Measurements from ENCODE around the gene BRI3. TPM values are rescaled to one million over a fixed set of nuclear protein-coding genes. Genes with fewer than 3 reads are reported as not detected.

Gene BRI3
- total RNA-seq, 1 donor from 2014 or later, result 13.3 TPM

GRCh38 chr7:98287486-98287959 lies 6.0 kb downstream of the BRI3 start:
- DNase-seq, result no peak

GRCh38 chr7:98288064-98288823 lies 6.8 kb downstream of the BRI3 start:
- DNase-seq, result no peak

GRCh38 chr7:98289333-98289875 lies 7.9 kb downstream of the BRI3 start:
- DNase-seq, result no peak

DNA sequence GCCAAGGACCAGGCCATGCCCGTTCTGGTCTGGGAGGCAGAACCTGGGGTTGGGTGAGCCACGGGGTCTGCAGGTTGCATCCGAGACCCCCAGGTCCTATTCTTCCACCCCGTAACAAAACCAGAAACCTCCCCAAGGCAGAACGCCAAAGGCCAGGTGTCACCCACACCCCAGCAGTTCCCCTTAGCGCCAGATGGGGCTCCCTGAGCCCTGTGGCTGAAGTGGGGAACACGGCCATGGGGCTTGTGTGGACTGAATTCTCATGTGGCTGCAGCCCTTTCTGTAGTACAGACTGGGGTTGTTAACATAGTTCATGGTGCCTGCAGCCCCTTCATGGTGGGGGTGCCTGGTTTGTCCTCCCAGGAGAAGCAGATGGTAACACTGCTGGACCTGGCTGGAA lies 10.2 kb downstream of the BRI3 start:
- no peak for DNase-seq

DNA sequence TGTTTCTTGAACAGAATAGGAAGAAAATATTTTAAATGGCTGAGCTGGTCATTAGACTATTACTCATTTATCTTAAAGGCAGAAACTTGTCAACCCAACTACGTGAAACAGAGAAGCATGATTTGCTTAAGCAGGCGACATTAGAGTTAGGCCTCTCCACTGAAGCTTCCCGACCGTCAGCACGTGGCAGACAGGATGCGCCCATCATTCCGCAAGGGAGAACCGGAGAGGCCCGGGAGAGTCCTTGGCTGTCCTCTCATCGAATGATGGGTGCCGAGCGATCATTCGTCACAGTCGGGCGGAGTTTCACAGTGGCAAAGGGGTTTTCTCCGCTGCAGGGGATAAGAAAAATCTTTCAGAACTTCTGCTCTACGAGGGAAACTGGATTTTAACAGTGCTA lies 11.8 kb downstream of the BRI3 start:
- DNase-seq, result no peak

- DNase-seq, result no peak
Measured at GRCh38 chr7:98293746-98294145, 12.3 kb downstream of the BRI3 start.

GRCh38 chr7:98294326-98294725 lies 12.8 kb downstream of the BRI3 start:
- DNase-seq, result no peak

DNA sequence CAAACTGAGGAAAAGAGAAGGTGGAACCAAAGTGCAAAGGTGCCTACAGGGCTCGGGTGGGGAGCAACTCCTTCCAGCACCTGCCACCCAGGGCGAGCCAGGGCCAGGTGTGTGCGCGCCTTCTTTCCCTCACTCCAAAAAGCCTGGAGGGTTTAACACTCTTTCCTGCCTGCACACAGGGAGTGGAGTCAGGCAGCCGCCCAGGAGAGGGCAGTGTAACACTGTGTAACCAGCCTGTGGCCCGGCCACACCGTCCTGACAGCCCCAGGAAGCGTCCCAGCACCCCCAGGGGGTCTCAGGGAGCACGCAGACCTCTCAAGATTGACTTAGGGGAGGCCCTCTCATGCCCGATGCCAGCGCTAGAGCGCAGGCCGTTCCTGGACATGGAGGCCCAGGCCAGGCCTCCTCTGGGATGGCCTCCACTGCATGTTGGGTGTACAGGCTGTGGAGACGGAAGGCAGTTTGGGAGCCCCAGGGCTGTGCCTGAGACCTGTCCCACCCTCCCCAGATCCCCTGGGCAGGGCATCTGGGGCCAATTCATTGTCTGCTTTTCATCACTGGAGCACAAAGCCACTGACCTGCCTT lies 13.4 kb downstream of the BRI3 start:
- DNase-seq, result peak; percentile 80

- DNase-seq, result peak; percentile 53
Measured at GRCh38 chr7:98295467-98296192, 14.1 kb downstream of the BRI3 start.

DNA sequence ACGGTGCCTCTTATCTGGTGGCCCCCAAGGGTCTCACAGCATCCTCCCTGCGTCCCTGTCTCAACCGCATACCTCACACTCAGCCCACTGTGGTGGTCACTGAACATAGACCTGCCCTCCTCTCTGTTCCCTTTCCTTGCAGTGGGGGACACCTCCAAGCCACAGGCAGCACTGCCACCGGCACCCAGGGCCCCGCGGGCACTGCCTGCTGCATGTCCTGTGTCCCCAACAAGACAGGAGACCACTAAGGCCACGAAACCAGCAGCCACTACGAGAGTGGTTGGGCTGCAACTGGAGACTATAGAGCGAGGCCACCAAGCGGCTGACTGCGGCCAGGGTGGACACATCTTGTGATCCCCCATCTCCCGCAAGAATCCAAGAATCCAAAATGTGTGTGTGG lies 15.3 kb downstream of the BRI3 start:
- no peak for DNase-seq

DNA sequence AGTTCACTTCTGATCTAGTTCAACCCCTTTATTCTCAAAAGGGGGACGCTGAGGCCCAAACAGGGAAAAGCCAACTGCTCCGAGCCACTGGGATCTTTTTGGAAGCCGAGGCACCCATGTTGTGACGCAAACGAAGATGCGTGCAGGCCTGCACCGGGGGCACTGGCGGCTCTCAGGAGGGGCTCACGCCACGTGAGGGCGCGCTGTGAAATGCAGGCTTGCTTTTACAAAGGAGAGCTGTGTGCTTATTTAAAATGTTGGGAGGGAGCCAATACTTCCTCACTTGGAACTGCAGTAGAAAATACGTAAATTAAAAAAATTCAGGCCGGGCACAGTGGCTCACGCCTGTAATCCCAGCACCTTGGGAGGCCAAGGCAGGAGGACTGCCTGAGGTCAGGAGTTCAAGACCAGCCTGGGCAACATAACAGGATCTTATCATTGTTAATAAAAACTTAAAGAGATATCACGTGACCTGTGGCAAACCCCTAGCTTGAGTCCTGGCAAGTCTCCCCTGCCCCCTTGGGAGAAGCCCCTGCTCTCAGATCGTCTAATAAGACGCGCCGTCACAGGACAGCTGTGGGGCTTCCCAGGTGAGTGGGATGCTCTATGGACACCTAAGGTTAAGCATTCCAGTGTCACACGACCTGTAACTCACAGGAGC lies 16.3 kb downstream of the BRI3 start:
- no peak for DNase-seq

GRCh38 chr7:98300595-98301372 lies 19.3 kb downstream of the BRI3 start:
- DNase-seq, result no peak

GRCh38 chr7:98301693-98302470 lies 20.4 kb downstream of the BRI3 start:
- no peak for DNase-seq

GRCh38 chr7:98303176-98303865 lies 21.8 kb downstream of the BRI3 start:
- DNase-seq, result no peak

DNA sequence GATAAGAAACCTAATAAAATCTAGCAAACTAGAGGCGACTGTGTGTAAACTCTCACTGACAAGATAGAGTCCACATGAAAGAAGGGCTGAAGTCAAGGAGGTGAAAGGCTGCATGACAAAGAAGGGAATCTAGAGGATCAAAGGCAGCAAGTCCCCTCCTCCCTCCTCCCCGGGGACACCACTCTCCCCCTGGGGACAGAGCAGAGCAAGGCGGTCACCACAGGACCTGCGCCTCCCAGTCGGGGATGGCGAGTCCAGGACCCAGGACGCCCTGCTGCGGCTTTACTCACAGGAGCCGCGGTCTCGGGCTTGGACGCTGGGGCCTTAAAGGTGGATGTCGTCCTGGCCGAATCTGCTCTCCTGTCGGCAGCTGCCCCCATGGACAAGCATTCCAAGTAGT lies 22.4 kb downstream of the BRI3 start:
- DNase-seq, result no peak

- no peak for DNase-seq
Measured at GRCh38 chr7:98305951-98306535, 24.6 kb downstream of the BRI3 start.

DNA sequence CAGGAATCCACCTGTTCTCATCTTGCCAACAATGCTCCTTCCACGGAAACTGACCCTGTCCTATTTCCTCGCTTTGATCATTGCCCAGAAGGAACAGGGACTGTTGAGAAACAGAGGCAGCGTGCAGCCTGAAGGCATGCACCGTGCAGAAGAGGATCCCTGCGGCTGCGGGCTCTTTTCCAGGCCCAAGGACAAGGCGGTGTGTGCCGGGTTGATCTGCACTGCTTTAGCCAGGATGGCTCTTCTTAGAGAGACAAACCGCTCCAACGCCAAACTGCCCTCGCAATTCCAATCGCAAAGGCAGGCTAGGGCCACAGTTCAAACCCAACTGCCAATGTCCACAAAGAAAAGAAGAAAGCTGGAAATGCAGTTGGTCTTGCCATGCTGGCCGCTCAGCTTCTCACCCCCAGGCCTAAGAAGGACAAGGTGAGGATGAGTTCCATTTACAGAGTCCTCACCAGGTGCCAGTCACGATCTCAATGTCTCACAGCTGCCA lies 26.5 kb downstream of the BRI3 start:
- DNase-seq, result no peak

DNA sequence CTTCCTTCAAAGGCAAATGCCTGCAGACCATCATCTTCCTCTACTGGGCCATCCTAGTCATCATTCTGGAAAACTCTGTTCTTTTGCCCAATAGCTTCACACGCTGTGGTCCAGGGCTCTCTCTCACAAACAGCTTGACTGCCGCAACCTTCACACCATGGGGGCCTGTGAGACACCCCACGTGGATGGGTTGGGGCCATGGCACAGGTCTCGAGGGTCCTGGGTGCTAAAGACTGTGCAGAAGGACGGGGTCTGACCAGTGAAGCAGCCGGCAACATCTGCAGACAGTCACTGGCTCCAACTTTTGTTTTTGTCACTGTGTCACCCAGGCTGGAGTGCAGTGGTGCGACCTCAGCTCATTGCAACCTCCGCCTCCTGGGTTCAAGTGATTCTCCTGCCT lies 28.1 kb downstream of the BRI3 start:
- DNase-seq, result no peak

- DNase-seq, result no peak
Measured at GRCh38 chr7:98312201-98312600, 30.7 kb downstream of the BRI3 start.

GRCh38 chr7:98314469-98314868 lies 33.0 kb downstream of the BRI3 start:
- DNase-seq, result no peak

All from tongue (tissue), 2 donors.